ENCODE data around the gene PLEKHN1.

PLEKHN1 gene

DNA sequence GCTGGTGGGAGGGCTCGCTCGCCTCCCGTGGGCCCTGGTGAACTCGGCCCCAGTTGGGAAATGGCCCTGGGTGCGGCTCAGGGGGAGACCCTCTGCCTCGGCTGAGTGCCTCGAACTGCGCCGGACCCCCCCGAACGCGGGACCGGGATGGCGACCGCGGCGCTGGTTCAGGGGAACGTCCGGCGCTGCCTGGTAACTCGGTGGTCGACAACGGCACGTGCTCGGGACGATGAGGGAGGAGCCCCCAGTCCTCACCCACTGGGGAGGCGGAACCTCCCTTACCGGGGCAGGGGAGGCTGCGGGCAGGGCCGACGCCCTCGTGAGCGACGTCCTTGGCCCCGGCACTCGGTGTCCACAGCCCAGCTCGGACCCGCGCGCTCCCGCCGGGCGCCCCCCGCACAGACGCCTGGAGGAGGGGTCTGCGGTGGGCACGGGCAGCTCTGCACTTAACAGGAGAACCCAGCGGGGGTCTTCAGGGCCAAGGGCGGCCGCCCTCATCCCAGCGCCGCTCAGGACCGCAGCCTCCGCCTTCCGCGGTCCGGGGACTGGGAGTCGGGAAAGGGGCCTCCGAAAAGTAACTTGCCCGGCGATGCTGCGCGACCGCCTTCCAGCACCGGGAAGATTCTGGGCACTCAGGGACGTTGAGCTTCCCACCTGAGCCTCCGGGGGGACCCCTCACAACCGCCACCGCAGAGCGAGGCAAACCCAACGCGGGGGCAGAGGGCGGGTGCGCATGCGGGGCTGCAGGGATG is 31.9 kb downstream of the PLEKHN1 start:
- DNase-seq (ENCODE audit: low read depth): no peak
- TF ChIP-seq, protein P1, sequence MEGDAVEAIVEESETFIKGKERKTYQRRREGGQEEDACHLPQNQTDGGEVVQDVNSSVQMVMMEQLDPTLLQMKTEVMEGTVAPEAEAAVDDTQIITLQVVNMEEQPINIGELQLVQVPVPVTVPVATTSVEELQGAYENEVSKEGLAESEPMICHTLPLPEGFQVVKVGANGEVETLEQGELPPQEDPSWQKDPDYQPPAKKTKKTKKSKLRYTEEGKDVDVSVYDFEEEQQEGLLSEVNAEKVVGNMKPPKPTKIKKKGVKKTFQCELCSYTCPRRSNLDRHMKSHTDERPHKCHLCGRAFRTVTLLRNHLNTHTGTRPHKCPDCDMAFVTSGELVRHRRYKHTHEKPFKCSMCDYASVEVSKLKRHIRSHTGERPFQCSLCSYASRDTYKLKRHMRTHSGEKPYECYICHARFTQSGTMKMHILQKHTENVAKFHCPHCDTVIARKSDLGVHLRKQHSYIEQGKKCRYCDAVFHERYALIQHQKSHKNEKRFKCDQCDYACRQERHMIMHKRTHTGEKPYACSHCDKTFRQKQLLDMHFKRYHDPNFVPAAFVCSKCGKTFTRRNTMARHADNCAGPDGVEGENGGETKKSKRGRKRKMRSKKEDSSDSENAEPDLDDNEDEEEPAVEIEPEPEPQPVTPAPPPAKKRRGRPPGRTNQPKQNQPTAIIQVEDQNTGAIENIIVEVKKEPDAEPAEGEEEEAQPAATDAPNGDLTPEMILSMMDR (IDR thresholded peaks at IDR 0.05; ENCODE audit: insufficient read depth, low read depth, low read length, missing control alignments): no peak
- peak overlapping the region; percentile 27 for H3K4me3 ChIP-seq (ENCODE audit: low read length)

DNA sequence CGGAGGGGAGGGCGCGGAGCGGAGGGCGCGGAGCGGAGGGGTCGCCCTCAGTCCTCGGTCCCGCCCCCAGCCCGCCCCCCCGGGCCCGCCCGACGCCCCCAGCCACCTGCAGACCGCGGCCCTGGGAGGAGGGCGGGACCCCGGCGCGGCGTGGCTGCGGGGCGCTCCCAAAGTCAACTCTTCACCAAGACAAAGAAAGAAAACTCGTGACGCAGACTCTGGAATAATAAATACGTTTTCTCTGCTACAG is 32.4 kb downstream of the PLEKHN1 start:
- TF ChIP-seq, protein P1 (IDR thresholded peaks at IDR 0.05; ENCODE audit: insufficient read depth, low read depth, low read length, missing control alignments): no peak
- H3K4me3 ChIP-seq (ENCODE audit: low read length): peak overlapping the region; percentile 66
- DNase-seq (ENCODE audit: low read depth): no peak

DNA sequence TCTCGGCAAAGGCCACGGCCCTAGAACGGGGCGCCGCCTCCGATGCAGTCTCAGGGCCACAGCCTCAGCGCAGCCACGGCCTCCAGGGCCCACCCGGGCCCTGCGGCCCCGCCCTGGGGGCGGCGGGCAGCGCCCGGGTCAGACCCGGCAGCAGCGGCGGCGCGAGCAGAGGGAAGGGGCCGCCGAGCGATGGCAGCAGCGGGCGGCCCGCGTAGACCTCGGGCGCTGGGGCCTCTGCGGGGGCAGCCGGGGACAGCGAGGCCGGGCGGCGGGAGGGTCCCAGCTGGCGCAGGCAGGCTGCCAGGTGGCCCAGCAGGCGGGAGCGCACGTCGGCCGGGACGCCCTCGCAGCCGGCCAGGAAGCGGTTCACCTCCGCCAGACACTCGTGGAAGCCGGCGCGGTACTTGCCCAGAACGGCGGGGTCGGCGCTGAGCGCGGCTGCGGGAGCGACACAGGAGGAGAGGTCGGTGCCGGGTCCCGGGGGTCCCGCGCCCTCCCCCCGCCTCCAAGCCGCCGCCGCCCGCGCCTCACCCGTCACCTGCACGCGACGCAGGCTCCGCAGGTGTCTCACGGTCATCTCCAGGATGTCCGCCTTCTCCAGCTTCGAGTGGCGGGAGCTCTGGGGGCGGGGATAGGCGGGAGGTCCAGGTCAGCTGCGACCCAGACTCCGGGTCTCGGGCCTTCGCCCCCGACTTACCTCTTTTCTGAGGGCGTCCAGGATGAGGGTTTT is 32.9 kb downstream of the PLEKHN1 start:
- no peak for DNase-seq (ENCODE audit: low read depth)
- peak overlapping the region; percentile 66 for H3K4me3 ChIP-seq (ENCODE audit: low read length)
- TF ChIP-seq, protein P1 (IDR thresholded peaks at IDR 0.05; ENCODE audit: insufficient read depth, low read depth, low read length, missing control alignments): no peak

DNA sequence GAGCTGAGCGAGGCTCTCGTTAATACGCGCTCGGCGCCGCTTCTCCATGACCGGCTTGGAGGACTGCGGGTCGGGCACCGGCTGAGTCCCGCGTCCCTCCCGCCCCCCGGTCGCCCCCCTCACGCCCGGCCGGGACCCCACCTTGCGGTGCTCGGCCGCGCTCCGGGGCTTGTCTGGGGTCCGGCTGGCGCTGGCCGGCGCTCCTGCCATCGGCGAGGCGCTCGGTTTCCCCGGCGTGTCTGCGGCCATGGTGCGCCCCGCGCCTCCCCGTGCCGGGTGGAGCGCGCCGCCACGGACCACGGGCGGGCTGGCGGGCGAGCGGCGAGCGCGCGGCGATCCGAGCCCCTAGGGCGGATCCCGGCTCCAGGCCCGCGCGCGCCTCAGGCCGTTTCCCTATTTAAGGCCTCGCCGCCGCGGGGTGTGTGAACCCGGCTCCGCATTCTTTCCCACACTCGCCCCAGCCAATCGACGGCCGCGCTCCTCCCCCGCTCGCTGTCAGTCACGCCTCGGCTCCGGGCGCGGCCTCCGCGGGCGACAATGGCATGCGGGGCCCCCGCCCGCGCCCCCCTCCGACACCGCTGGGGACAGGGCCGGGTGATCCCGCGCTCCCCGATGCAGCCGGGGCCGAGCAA is 33.6 kb downstream of the PLEKHN1 start, which contains the start of gene HES4:
Gene HES4, minus strand, starts transcription at position 373 of the 632 bp plus-strand sequence. Its CDS starts 124 bp downstream, at position 249.
- TF ChIP-seq, protein P1 (IDR thresholded peaks at IDR 0.05; ENCODE audit: insufficient read depth, low read depth, low read length, missing control alignments): no peak
- DNase-seq (ENCODE audit: low read depth): peak; percentile 93
- peak within 1 kb of the TSS; percentile 66 for H3K4me3 ChIP-seq (ENCODE audit: low read length)

DNA sequence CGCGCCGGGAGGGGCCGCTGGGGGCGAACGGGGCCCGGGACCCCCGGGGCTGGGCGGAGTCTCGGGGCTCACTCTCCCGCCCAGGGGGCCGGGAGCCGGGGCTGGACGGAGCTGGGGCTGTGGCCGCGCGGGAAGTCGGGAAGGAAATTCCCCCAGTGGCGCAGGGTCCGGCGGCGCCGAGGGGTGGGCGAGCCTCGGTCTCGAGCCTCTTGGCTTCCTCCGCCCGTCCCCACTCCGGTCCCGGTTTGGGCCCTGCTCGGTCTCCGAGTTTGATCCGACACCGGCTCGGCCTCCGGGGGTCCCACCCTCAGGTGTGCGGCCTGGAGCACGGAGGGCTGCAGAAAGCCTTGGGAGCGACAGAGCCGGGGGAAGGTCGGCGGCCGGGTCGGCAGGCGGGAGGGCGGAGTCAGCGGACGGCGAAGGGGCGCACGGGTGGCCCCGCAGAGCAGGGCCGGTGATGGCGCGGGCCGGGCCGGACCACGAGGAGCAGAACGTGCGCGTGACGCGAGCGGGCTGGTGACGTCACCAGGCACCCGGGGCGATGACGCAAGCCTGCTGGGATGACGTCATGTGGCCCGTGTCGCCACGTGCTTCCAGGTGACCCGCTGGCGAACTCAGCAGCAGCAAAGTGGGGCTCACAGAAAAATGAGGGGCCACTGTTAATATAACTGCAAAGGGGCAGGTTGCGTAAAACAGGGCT is 34.2 kb downstream of the PLEKHN1 start:
- peak overlapping the region; percentile 64 for H3K4me3 ChIP-seq (ENCODE audit: low read length)
- DNase-seq (ENCODE audit: low read depth): peak; percentile 83
- TF ChIP-seq, protein P1 (IDR thresholded peaks at IDR 0.05; ENCODE audit: insufficient read depth, low read depth, low read length, missing control alignments): no peak

DNA sequence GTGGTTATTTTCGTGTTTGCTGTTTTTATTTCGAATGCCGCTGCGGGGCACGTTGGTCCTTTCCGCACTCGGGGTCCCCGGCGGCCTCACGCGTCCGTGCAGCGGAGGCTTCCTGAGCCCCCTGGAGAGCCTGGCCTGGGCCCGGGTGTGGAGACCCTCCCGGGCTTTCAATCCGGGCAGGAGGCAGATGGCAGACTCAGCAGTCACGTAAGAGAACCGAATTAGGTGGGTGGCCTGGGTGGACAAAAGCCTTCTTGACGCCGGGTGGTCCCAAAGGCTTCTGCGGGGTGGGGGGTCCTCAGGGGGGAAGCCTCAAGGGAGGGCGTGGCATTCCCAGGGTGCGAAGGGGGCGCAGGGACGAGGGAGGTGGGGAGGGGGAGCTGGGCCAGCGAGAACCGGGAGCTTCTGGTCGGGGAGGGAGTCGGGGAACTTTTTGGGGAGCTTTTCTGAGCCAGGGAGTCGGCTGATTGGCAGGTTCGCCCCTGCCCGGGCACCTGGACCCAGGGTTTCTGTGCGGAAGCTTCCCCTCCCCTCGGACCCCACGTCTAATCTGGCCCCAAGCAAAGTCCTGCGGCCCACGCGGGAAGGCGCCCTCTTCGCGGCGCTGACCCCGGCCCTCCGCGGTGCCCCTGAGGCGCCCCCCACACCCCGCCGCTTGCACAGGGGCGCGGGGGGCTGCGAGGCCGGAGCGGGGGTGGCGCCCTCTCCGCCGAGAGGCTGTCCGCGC is 34.9 kb downstream of the PLEKHN1 start:
- no peak for DNase-seq (ENCODE audit: low read depth)
- H3K4me3 ChIP-seq (ENCODE audit: low read length): peak overlapping the region; percentile 64
- TF ChIP-seq, protein P1 (IDR thresholded peaks at IDR 0.05; ENCODE audit: insufficient read depth, low read depth, low read length, missing control alignments): no peak
